RWPE2 (cell line): Measurements from ENCODE around the gene UCHL3.

Source experiments
- ATAC-seq: fragments of 200-7000 bp; cut with Tn5 transposase; 3 replicates; pipeline ENCODE4 v1.9.1; 2021; ENCODE audit warnings: low read depth
- DNase-seq: peaks from one replicate; pipeline ENCODE4 v3.0.0-alpha.2; 2020; ENCODE audit warnings: low spot score
- H3K27ac ChIP-seq: fragments of 450-650 bp; 2 replicates; pipeline ENCODE4 v1.5.1; 2017; ENCODE audit warnings: mild to moderate bottlenecking; ENCODE audit not compliant: poor library complexity, severe bottlenecking
- H3K27me3 ChIP-seq: fragments of 250-450 bp; sonication (Bioruptor Pico); 2 replicates; pipeline ENCODE4 v1.5.1; 2021; ENCODE audit warnings: mild to moderate bottlenecking, moderate library complexity; ENCODE audit not compliant: insufficient read depth, poor library complexity, severe bottlenecking
- H3K36me3 ChIP-seq: fragments of 250-450 bp; sonication (Bioruptor Pico); 2 replicates; pipeline ENCODE4 v1.5.1; 2020; ENCODE audit warnings: low read depth, mild to moderate bottlenecking, moderate library complexity
- H3K4me1 ChIP-seq: fragments of 250-450 bp; sonication (Bioruptor Pico); 2 replicates; pipeline ENCODE4 v1.5.1; 2021; ENCODE audit warnings: mild to moderate bottlenecking, moderate library complexity; ENCODE audit not compliant: insufficient read depth, poor library complexity, severe bottlenecking
- H3K4me3 ChIP-seq: fragments of 250-450 bp; sonication (Bioruptor Pico); 2 replicates; pipeline ENCODE4 v1.5.1; 2021; ENCODE audit warnings: mild to moderate bottlenecking, moderate library complexity; ENCODE audit not compliant: severe bottlenecking
- H3K9me3 ChIP-seq: fragments of 250-450 bp; sonication (Bioruptor Pico); 2 replicates; pipeline ENCODE4 v1.5.1; 2021; ENCODE audit warnings: mild to moderate bottlenecking, moderate library complexity; ENCODE audit not compliant: severe bottlenecking
- TF ChIP-seq, protein P1 (sequence below): fragments of 450-650 bp; IDR thresholded peaks from one replicate; pipeline ENCODE4 v1.5.1; 2017; ENCODE audit warnings: mild to moderate bottlenecking, moderate library complexity; ENCODE audit not compliant: poor library complexity, severe bottlenecking

The UCHL3 gene

DNA sequence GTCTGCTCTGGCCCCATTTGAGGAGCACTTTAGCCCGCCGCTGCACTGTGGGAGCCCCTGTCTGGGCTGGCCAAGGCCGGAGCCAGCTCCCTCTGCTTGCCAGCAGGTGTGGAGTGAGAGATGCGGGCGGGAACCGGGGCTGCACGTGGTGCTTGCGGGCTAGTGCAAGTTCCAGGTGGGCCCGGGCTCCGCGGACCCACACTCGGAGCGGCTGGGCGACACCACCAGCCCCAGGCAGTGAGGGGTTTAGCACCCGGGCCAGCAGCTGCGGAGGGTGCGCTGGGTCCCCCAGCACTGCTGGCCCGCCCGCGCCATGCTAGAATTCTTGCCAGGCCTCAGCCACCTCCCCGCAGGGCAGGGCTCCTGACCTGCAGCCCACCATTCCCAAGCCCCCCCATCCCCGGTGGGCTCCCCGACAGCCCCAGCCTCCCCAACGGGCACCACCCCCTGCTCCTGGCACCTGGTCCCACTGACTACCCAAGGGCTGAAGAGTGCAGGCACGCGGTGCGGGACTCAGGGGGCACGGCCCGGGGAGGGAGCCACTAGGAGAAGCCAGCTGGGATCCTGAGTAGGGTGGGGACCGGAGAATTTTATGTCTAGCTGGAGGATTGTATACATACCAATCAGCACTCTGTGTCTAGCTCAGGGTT is 31.0 kb upstream of the UCHL3 start:
- Histone ChIP-seq H3K27me3 (no peaks in the 10 kb centered on the region), H3K4me1 (no peaks in the 10 kb centered on the region), H3K4me3 (no peak overlapping the region), H3K36me3 (no peaks in the 10 kb centered on the region), H3K9me3 (no peaks in the 10 kb centered on the region), H3K27ac (no peak overlapping the region)
- ATAC-seq (no peak), DNase-seq (no peak)
- TF ChIP-seq, protein P1, sequence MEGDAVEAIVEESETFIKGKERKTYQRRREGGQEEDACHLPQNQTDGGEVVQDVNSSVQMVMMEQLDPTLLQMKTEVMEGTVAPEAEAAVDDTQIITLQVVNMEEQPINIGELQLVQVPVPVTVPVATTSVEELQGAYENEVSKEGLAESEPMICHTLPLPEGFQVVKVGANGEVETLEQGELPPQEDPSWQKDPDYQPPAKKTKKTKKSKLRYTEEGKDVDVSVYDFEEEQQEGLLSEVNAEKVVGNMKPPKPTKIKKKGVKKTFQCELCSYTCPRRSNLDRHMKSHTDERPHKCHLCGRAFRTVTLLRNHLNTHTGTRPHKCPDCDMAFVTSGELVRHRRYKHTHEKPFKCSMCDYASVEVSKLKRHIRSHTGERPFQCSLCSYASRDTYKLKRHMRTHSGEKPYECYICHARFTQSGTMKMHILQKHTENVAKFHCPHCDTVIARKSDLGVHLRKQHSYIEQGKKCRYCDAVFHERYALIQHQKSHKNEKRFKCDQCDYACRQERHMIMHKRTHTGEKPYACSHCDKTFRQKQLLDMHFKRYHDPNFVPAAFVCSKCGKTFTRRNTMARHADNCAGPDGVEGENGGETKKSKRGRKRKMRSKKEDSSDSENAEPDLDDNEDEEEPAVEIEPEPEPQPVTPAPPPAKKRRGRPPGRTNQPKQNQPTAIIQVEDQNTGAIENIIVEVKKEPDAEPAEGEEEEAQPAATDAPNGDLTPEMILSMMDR, result no peak

DNA sequence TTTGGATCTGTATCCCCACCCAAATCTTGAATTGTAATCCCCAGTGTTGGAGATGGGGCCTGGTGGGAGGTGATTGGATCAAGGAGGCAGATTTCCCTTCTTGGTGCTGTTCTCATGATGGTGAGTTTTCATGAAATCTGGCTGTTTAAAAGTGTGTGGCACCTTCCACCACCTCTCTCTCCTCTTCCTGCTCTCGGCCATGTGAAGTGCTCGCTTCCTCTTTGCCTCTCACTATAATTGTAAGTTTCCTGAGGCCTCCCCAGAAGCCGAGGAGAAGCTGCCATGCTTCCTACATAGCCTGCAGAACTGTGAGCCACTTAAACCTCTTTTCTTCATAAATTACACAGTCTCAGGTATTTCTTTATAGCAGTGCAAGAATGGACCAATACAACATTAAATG is 27.6 kb upstream of the UCHL3 start:
- Histone ChIP-seq H3K4me3 (no peak overlapping the region), H3K9me3 (no peaks in the 10 kb centered on the region), H3K4me1 (no peaks in the 10 kb centered on the region), H3K27me3 (no peaks in the 10 kb centered on the region), H3K36me3 (peaks cover 13% of the 10 kb centered on the region), H3K27ac (no peak overlapping the region)
- DNase-seq (no peak), ATAC-seq (no peak)
- TF ChIP-seq, protein P1, result no peak

DNA sequence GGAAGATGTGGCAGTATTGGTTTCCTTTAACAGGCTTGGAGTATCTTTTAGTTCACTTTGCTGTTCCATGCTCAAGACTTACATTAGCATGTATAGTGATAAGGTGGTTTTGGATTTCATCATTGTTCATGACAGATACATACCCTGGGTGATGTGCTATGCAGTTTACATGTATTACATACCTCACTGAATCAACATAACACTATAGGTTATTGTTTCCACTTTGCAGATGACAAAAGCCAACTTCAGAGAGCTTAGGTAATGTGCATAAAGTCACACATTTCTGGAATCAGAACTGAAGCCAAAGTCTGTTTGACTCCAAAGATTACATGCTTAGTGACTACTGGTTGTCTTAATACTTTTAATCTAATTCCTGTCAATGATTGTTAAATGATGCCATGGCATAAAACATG is 19.0 kb upstream of the UCHL3 start:
- no peak overlapping the region for H3K4me3 ChIP-seq
- H3K27me3 ChIP-seq, result no peaks in the 10 kb centered on the region
- TF ChIP-seq, protein P1, result no peak
- ATAC-seq, result no peak
- H3K4me1 ChIP-seq, result no peaks in the 10 kb centered on the region
- no peaks in the 10 kb centered on the region for H3K9me3 ChIP-seq
- peaks cover 51% of the 10 kb centered on the region for H3K36me3 ChIP-seq
- no peak overlapping the region for H3K27ac ChIP-seq
- DNase-seq, result no peak

DNA sequence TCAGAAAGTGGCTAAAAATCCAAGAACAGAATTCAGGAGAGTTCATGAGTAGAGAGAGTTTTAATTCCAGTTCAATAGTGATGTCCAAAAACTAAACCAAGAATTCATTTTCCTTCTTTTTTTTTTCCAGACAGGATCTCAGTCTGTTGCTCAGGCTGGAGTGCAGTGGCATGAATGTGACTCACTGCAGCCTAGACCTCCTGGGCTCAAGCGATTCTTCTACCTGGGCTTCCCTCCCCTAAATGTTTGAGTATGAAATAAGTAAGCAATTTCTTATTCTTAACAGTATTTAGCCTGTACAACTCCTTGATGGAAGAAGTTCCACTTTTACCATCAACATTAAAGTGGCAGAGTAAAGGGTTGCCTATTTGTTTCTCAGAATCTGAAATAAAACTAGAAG is 15.7 kb upstream of the UCHL3 start:
- Histone ChIP-seq H3K27ac (no peak overlapping the region), H3K27me3 (no peaks in the 10 kb centered on the region), H3K9me3 (no peaks in the 10 kb centered on the region), H3K4me1 (peaks cover 5% of the 10 kb centered on the region), H3K4me3 (no peak overlapping the region), H3K36me3 (peaks cover 35% of the 10 kb centered on the region)
- DNase-seq, result no peak
- TF ChIP-seq, protein P1, result no peak
- ATAC-seq, result no peak

DNA sequence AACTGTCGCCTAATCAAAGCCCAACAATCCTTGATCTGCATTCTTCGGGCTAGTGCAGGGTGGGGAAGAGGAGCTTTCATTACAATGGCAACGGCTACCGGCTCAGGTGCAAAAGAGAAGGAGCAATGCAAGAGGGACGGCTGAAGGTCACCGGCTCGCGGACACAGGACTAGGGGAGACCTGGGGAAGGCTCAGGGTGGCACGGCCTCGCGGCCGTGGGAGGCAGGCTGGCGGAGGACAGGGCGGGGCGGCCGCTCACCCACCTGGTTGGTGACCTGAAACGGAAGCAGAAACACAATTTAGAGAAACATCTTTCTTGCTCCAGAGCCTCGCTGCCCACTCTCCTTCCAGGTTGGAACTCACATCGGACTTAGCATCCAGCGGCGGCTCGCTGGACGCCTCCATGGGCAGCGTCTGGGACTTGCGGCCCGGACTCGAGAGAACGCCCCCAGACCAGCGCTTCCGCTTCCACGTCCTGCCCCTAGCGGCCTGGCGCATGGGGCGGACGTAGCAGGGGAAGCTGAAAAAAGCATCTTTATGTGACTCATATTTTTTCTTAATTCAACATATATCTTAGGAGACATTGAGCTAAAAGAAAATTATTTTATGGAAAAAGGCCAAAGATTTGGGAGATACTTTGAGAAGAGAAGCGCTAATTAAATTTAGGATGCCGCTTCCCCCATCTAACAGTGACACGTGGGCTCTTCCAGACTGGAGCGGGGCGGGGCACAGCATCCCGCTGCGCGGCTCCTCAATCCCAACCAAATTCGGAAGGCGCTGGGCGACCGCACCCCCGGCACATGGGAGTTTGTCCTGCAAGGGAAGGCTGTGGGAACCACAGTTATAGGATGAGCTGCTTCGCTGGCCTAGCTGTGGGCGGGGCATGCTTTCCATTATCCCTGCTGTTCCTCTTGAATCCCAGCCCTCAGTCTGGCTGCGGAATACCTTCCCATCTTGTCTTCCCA is 11.9 kb upstream of the UCHL3 start, which contains the start of gene COMMD6:
Gene COMMD6 (minus strand): TSS at position 441 of the 965 bp plus-strand sequence. CDS start 36 bp downstream, at position 405.
- ATAC-seq (peak; percentile 93), DNase-seq (peak; percentile 79)
- Histone ChIP-seq H3K4me3 (peak within 1 kb of the TSS; percentile 53), H3K9me3 (no peaks in the 10 kb centered on the region), H3K36me3 (peaks cover 25% of the 10 kb centered on the region), H3K27me3 (no peaks in the 10 kb centered on the region), H3K27ac (peak within 1 kb of the TSS; percentile 8), H3K4me1 (peaks cover 5% of the 10 kb centered on the region)
- TF ChIP-seq, protein P1, result no peak
